GM18505 (cell line): ENCODE measurements around the gene LANCL1.
"Not testable (repeated sequence)": the region's sequence is repeated elsewhere in the genome, so short reads cannot be mapped to it uniquely, and the experiment has no call there.

Source experiments
- ATAC-seq: cut with Tn5 transposase; IDR thresholded peaks from one replicate; pipeline ENCODE4 v1.9.1; 2021; ENCODE audit not compliant: unreplicated experiment
- POLR2A ChIP-seq: IDR thresholded peaks from 4 replicates; pipeline ENCODE4 v1.6.1; 2011; ENCODE audit warnings: borderline replicate concordance; ENCODE audit not compliant: insufficient read depth, insufficient read length; ENCODE audit errors: extremely low read depth

LANCL1 gene

GRCh38 chr2:210445116-210445707 lies 31.3 kb downstream of the LANCL1 start:
- TF ChIP-seq POLR2A: no peak
- no peak for ATAC-seq

DNA sequence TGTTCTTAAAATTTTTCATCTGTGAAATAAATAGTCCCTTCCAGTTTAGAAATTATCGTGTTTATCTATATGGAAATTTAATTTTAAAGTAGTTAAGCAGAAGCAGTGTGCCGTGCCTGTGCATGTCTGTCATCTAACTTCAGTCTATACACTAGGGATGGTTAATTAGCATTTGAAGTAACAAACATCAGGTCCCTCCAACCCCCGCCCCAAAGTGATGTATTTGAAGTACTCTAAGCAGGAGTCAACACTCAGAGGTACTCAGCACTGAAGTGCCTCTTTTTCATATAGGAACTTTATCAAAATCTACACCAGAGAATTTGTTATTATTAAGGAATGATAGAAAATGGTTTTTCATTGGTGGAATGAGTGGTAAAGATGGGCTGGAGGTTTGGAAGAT lies 33.0 kb downstream of the LANCL1 start:
- no peak for ATAC-seq
- no peak for TF ChIP-seq POLR2A

DNA sequence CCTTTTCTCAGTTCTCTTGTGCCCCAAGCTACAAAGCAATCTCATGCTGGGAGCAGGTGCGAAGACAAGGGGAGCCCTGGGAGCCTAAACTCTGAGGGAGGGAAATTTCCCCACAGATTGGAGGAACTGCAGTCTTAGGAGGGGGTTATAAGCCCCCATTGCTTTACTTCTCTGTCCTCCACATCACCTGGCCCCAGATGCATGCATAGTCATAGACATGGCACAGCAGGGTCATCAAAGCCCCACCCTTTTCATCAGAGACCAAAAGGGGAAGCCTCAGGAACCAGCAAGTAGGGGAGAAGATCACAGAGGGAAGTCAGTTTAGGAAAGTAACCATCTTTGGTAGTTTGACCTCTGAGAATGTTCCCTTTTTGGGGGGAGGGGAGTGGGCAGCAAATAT lies 33.7 kb downstream of the LANCL1 start:
- no peak for TF ChIP-seq POLR2A
- ATAC-seq: peak; percentile 10

GRCh38 chr2:210442457-210442856 lies 34.1 kb downstream of the LANCL1 start:
- TF ChIP-seq POLR2A: no peak
- ATAC-seq: peak; percentile 67

DNA sequence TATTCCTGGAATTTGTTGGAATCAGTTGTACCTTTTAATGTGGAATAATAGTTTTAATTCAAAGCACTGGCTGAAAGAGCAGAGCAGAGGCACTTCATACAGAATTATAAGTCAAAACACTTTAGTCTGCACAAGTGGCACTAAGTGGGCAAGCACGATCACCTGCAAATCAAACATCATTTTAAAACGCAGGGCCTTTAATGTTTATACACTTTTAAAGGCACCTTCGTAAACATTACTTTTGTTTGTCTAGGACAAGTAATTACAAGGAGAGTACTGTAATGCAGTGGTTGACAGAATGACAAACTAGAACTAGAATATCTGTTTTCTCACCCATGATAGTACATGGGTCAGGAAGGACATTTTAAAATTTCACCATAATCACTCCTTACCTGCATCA lies 36.4 kb downstream of the LANCL1 start:
- TF ChIP-seq POLR2A: no peak
- ATAC-seq: no peak

DNA sequence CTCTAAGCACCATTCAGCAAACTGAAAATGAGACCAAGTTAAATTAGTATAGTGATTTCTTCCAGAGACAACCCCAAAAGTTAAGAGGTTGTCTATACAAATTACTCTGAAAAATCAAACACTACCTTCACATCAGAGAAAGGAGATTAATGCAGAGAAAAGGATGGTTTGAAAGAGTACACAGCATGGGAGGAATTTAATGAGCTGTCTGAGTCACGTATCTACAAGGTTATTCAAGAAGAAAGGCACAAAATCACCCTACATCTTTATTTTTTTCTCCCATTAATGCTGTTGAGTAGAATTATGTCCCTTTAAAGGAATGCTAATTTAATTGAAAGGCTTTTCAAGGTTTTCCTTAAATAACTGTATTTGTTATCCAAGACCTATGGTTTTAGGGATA lies 41.1 kb downstream of the LANCL1 start:
- ATAC-seq: no peak
- TF ChIP-seq POLR2A: no peak

GRCh38 chr2:210432633-210433032 lies 43.9 kb downstream of the LANCL1 start:
- TF ChIP-seq POLR2A: no peak
- ATAC-seq: no peak

GRCh38 chr2:210429403-210430137 lies 47.0 kb downstream of the LANCL1 start:
- no peak for TF ChIP-seq POLR2A
- ATAC-seq: no peak

DNA sequence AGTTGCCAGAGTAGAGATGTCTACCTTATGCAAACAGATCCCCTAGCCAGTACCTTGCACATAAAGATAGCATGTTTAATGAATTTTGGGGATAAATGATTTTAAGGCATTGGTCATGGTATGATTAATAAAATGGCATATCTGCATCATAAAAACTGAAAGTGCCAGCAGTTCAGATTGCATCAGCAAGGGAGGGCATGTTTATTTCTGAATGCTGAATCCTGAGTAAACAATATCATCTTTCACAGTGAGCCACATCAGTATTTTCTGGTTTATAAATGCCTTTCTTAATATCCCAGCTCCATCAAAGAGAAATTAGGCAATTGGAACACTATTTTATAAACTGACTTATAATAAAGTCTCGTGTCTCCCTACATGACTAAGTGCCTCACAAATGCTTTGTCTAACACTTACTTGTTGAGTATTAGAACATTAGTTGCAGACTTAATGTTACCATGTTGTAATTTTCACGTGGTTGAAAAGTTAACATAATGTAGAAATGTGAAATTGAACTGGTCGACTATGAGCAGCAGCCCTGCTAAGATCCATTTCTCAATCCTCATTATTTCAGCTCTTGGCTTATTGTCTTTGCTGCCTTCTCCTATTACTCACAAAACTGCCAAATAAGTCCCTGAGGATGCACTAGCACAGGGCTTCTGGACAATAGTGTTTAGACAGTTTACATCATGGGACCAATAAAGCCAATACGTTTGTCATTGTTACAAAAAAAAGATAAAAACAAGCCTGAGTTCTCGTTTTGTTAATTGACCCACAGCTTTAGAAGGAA lies 48.0 kb downstream of the LANCL1 start:
- no peak for TF ChIP-seq POLR2A
- ATAC-seq: no peak

GRCh38 chr2:210427309-210427708 lies 49.2 kb downstream of the LANCL1 start:
- ATAC-seq: not testable (repeated sequence)

DNA sequence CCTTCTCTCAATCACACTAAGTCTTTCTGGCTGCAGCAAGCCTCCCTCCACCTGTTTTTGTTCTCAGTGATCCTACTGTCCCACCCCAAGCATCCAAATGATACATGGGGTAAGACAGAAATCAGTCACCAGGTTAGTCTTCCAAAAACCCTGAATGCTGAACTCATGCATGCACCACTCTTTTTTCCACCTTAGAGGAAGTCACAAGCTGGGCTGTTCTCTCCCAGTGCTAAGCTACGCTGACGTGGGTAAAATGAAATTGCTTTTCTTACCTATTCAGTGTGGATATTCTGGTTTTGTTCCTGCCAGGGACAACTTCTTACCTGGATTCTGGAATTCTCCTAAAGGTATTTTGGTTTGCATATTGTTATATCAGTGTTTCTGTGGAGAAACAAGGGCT lies 54.2 kb downstream of the LANCL1 start:
- no peak for ATAC-seq
- no peak for TF ChIP-seq POLR2A

DNA sequence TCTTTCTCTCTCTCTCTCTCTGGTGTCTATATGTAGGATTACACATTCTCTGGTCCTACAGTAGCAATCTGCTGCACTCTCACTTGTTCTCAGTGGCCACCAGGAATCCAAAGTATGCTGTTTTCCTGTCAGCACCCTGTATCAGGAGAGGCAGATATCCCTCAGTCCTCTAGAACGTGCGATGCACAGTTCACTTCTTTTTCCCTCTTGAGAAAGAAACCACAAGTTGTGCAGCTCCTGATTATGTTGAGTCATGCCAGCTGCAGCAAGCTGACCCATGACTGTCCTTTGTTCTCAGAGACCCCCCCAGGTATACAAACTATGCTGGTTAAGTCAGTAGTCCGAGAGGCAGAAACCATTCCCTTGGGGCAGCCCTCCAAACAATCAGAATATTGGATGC lies 54.6 kb downstream of the LANCL1 start:
- TF ChIP-seq POLR2A: no peak
- no peak for ATAC-seq

GRCh38 chr2:210412660-210413059 lies 63.9 kb downstream of the LANCL1 start:
- no peak for TF ChIP-seq POLR2A
- no peak for ATAC-seq

DNA sequence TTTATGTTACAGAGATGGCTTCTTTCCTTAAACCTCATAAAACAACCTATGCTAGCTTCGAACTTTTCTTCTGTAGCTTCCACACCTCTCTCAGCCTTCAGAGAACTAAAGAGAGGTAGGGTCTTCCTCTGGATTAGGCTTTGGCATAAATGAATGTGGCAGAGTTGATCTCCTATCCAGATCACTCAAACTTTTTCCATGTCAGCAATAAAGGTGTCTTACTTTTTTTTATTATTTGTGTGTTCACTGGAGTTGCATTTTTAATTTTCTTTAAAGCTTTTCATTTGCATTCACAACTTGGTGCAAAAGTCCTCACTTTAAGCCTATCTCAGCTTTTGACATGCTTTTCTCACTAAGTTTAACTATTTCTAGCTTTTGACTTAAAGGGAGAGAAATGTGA lies 66.0 kb downstream of the LANCL1 start:
- no peak for ATAC-seq
- TF ChIP-seq POLR2A: no peak
